Fibroblast of peridontal ligament (primary cell): Measurements from ENCODE around the gene DDX18.

Experiments
- DNase-seq: peaks from one replicate; pipeline ENCODE4 v3.0.0-alpha.2; 2010; ENCODE audit errors: extremely low read depth

Gene DDX18

DNA sequence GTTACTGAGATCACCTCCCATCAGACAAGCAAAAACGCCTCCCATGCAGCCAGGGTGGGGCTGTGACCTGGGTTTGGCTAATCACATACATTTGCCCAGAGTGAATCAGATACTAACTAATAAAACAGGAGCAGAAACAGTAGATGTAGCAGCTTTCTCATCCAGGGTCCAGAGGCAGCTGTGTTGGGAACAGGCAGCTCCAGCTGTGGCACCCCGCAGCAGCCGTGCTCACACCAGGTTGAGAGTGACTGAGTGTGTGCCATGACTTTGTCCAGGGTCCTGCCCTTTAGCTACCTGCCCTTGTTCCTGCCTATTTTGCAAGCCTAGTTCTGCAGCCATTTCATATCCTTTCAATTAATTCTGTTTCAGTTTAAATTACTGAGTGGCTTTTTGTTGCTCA, 20.5 kb downstream of the DDX18 start:
- no peak for DNase-seq

DNA sequence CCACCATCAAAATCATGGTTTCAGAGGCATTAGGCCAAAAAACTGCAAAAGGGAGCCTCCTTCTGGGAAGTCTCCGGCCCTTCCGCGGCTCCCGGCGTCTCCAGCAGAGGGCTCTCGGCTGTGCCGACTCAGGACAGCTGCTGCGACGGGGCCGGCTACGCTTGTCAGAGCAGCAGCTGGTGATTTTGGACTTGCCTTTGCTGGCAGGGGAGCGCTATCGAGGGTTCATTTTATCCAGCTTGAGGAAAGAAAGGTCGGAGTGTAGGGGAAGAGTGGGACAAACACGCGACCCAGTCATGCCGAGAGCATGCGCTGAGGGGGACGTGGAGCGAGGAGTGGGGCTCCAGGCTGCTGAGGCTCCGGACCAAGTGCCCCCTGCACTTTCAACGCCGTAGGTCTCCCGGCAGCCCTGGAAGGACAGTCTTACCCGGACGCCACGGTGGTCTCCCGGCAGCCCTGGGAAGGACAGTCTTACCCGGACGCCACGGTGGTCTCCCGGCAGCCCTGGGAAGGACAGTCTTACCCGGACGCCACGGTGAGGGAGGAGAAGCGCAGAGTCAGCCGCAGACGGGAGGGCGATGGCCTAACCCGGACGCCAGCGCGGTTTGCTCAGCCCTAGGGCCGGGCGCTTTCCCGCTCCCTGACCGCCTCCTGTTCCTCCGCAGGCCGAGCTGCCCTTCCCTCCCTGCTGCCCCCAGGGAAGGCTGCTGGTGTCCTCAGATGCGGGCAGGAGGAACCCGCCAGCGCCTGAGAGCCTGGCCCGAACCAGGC, 21.7 kb downstream of the DDX18 start:
- DNase-seq = peak; percentile 80

- DNase-seq = no peak
Measured at GRCh38 chr2:117845304-117845703, 30.8 kb downstream of the DDX18 start.

- DNase-seq = no peak
Measured at GRCh38 chr2:117850015-117850414, 35.5 kb downstream of the DDX18 start.

GRCh38 chr2:117850461-117850860, 36.0 kb downstream of the DDX18 start:
- no peak for DNase-seq

DNA sequence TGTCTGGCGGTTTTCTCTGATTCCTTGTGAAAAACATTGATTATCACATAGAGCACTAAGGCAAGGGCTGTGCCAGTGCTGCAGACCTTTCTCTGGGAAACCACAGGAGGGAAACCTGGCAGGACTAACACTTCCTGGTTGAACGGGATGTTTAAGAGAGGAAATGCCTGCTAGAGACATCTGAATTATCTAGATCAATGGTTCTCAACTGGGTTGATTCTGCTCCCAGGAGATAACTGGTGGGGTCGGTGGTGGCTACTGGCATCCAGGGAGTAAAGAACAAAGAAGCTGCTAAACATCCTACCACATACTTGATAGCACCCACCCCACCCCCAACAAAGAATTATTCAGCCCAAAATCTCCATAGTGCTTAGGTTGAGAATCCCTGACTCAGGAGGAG, 37.5 kb downstream of the DDX18 start:
- no peak for DNase-seq

DNA sequence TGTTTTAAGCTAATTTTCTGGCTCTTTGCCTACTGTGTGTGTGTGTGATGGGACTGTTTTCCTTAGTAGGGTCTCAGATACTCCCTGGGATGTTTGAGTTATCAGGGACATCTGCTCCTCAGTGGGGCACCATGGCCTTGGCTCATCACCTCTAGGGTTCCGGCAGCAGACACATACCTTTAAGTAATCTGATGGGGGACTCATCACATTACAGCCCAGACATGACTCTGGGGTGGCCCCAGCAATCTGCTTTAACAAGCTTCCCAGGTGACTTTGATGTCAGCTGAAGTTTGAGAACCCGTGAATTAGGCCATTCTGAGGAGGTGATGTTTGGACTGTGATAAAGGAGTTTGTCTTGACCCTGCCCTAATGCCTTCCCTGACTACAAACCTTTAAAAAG, 38.8 kb downstream of the DDX18 start:
- no peak for DNase-seq

- DNase-seq = no peak
Measured at GRCh38 chr2:117853873-117854272, 39.4 kb downstream of the DDX18 start.

GRCh38 chr2:117854610-117855009, 40.1 kb downstream of the DDX18 start:
- DNase-seq = no peak

DNA sequence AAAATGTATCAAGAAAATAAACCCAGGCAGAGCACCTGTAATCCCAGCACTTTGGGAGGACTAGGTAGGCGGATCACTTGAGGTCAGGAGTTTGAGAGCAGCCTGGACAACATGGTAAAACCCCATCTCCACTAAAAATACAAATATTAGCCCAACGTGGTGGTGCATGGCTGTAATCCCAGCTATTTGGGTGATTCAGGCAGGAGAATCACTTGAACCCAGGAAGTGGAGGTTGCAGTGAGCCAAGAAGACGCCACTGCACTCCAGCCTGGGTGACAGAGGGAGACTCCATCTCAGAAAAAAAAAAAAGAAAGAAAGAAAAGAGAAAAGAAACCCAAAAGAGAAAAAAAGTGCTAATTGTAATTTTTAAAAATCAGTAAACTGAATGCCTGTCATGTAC, 41.4 kb downstream of the DDX18 start:
- no peak for DNase-seq

DNA sequence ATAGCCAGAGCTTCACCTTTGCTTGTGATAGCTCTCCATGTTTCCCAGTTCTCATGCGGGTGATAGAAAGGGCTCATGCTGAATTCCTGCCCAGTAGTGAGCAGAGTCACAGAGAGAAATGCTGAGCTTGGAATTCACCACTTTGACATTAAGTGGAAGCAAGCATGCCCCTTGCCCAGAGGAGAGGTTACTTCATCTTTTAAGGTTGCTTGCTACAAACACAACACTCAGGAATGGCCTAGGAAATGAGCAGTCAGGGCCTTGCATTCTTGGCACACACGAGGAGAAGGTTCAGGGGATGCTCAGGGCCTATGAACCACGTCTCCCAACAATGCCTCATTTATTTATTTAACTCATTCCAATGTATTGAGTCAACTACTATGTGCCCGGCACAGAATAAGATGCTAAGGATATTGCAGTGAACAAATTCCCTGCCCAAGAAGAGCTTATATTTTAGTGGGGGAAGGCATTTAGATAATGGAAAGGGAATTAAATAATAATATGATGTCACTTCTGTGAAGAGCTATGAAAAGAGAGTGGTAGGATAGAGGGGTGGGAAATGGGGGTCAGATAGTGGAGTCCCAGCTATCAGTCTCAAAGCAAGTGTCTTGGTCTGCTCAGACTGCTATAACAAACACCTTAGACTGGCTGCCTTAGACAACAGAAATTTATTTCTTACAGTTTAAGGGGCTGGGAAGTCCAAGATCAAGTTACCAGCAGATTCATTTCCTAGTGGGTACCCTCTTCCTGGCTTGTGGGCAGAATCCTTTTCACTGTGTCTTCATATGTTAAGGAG, 42.1 kb downstream of the DDX18 start:
- peak; percentile 91 for DNase-seq

DNA sequence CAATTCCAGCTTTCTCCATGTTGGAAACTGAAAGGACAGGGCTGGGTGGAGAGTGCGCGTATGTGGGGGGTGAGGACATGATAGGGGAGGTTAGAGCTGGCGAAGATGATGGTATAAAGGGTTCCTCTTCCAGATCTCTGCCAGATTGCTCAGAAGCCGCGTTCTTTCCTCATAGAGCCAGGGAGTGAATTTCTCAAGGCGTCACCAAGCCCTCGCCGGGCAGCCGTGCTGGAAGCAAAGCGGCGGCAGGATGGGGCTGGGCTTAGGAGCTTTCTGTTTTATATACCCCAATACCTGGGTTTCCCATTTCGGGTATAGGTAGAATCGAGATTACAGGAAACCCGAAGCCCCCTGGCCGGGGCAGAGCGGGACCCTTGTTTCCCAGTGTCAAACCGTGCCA, 43.8 kb downstream of the DDX18 start:
- peak; percentile 10 for DNase-seq

DNA sequence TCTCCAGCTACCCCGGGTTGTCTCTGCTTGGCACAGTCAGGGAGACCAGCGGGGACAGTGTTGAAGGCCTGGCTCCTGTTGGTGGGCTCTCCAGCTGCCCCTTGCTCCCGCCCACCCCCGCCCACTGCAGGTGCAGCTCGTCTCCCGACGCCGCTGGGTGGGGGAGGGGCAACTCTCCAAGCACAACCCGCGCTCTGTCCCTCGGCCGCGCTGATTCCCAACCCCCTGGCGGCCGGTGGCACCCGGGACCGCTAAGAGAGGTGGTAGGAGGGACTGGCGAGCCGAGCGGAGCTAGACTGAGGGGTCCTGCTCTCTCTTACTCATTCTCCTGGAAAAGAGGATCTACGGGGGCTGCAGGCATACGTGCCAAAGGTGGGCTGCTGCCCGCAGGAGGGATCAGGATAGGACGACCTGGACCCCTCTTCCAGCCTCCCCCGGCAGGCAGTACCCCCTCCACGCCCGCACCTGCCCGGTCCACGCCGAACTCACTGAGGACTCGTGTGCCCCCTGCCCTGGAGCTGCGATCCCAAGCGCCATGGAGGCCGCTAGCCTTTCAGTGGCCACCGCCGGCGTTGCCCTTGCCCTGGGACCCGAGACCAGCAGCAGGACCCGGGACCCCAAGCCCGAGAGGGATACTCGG, 44.5 kb downstream of the DDX18 start:
- DNase-seq = no peak

DNA sequence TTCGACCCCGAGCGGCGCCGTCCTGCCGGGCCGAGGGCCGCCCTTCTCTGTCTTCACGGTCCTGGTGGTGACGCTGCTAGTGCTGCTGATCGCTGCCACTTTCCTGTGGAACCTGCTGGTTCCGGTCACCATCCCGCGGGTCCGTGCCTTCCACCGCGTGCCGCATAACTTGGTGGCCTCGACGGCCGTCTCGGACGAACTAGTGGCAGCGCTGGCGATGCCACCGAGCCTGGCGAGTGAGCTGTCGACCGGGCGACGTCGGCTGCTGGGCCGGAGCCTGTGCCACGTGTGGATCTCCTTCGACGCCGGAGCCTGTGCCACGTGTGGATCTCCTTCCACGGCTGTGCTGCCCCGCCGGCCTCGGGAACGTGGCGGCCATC, 45.0 kb downstream of the DDX18 start:
- no peak for DNase-seq

- no peak for DNase-seq
Measured at GRCh38 chr2:117859924-117860647, 45.6 kb downstream of the DDX18 start.

DNA sequence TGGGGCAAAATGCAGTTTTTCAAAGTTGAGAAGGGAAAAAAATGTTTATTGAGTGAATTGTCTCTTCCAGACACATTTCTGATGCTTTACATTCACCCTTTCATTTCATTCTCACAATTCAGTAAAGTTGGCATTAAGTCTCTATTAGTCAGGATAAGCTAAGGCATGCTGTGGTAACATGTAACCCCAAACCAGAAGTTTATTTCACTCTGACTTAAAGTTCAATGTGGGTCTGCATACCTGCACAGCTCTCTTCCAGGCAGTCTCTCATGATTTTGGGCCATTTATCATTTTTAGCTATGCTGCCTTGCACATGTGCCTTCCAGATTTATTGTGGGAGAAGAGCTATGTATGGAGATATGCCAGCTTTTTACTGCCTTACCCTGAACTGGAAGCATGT, 48.0 kb downstream of the DDX18 start:
- no peak for DNase-seq

- no peak for DNase-seq
Measured at GRCh38 chr2:117875786-117876185, 61.3 kb downstream of the DDX18 start.

DNA sequence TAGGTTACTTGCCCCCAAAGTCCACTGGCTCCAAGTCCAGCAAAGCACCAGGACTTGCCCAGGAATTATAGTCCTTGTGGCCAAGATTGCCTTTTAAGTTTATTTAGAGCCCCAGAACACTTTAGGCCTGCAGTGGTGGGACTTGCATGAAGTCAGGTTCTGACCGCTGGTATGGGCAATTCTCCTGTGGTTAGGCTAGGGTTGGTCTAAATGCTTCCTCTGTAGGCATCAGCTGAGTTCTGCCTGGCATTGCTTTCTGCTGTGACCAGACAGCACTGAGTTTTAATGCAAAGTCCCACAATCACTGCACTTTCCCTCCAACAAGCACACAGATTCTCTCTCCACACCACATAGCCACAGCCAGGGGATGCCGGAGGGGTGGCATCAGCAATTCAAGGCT, 64.5 kb downstream of the DDX18 start:
- DNase-seq = no peak
